Keratinocyte (primary cell): ENCODE measurements around the gene C2orf72. TPM values are rescaled to one million over a fixed set of nuclear protein-coding genes. Genes with fewer than 3 reads are reported as not detected.

ENCODE experiments used
- DNase-seq: peaks from one replicate; pipeline ENCODE4 v3.0.0-alpha.2; 2011; ENCODE audit warnings: low read depth, missing footprints, low spot score
- FAIRE-seq: peaks from 2 replicates; lab custom pipeline; 2011; peaks lifted over from hg19 to GRCh38; lab: Jason Lieb, UNC
- H2AFZ ChIP-seq: 2 replicates; pipeline ENCODE4 v1.6.0; 2012; ENCODE audit warnings: low read length, control low read depth, inconsistent platforms; ENCODE audit not compliant: control insufficient read depth
- H3K27ac ChIP-seq: 2 replicates; pipeline ENCODE4 v1.5.1; 2011; ENCODE audit warnings: low read length; ENCODE audit not compliant: control insufficient read depth, insufficient read depth
- H3K27me3 ChIP-seq: 3 replicates; pipeline ENCODE4 v1.6.0; 2011; ENCODE audit warnings: low read length; ENCODE audit not compliant: control insufficient read depth, insufficient read depth; ENCODE audit errors: extremely low read depth
- H3K36me3 ChIP-seq, 2 experiments: 2 replicates in 1 of 2; 3 replicates in 1 of 2; pipeline ENCODE4 v1.5.1; 2011; ENCODE audit warnings: low read length in 2 of 2, mild to moderate bottlenecking in 1 of 2; ENCODE audit not compliant: control insufficient read depth in 2 of 2, insufficient read depth in 2 of 2; ENCODE audit errors: extremely low read depth in 1 of 2
- H3K4me1 ChIP-seq: 3 replicates; pipeline ENCODE4 v1.5.1; 2011; ENCODE audit warnings: low read length; ENCODE audit not compliant: control insufficient read depth, insufficient read depth; ENCODE audit errors: extremely low read depth
- H3K4me2 ChIP-seq: 3 replicates; pipeline ENCODE4 v1.6.0; 2011; ENCODE audit warnings: low read depth, low read length; ENCODE audit not compliant: control insufficient read depth, insufficient read depth; ENCODE audit errors: extremely low read depth
- H3K4me3 ChIP-seq, 3 experiments: fragments of 200-600 bp in 1 of 3; sonication (generic) in 1 of 3; 2 replicates in 2 of 3; 3 replicates in 1 of 3; pipeline ENCODE4 v1.5.1; 2011 to 2016; ENCODE audit warnings: low read length in 3 of 3, mild to moderate bottlenecking in 3 of 3, control low read depth in 2 of 3, inconsistent platforms in 1 of 3, low read depth in 1 of 3, mixed read lengths in 1 of 3, mixed run types in 1 of 3, moderate library complexity in 1 of 3; ENCODE audit not compliant: control insufficient read depth in 2 of 3, insufficient read depth in 2 of 3; ENCODE audit errors: extremely low read depth in 1 of 3
- H3K79me2 ChIP-seq: 2 replicates; pipeline ENCODE4 v1.6.0; 2012; ENCODE audit warnings: low read length; ENCODE audit not compliant: control insufficient read depth, insufficient read depth
- H3K9ac ChIP-seq: 3 replicates; pipeline ENCODE4 v1.6.0; 2011; ENCODE audit warnings: low read length; ENCODE audit not compliant: control insufficient read depth, insufficient read depth; ENCODE audit errors: extremely low read depth
- H3K9me1 ChIP-seq: 3 replicates; pipeline ENCODE4 v1.6.0; 2011; ENCODE audit warnings: low read length; ENCODE audit not compliant: control insufficient read depth, insufficient read depth; ENCODE audit errors: extremely low read depth
- H3K9me3 ChIP-seq: 2 replicates; pipeline ENCODE4 v1.5.1; 2012; ENCODE audit warnings: low read depth, low read length; ENCODE audit not compliant: control insufficient read depth
- H4K20me1 ChIP-seq: 3 replicates; pipeline ENCODE4 v1.6.0; 2011; ENCODE audit warnings: low read length; ENCODE audit not compliant: control insufficient read depth, insufficient read depth; ENCODE audit errors: extremely low read depth
- EZH2 ChIP-seq: IDR thresholded peaks from one replicate; pipeline ENCODE4 v1.6.1; 2012; ENCODE audit warnings: inconsistent platforms, mild to moderate bottlenecking, low read length, moderate library complexity
- dilution Hi-C: fragments of 300-500 bp; cut with MboI; formaldehyde crosslinking; loops from one replicate; pipeline ENCODE4 v1.7.0; 2020; ENCODE audit warnings: low sequenced_read_pairs; ENCODE audit not compliant: extremely low pct_ligation_motif_present
- polyA plus RNA-seq, 5 experiments: library from polyadenylated mRNA; depleted of rRNA in 3 of 5; stranded (reverse) in 3 of 5; stranded (forward) in 1 of 5; unstranded in 1 of 5; fragments of >200 nt; gene quantifications; 1 replicate in 1 of 5; 2 replicates in 3 of 5; 3 replicates in 1 of 5; pipeline versions ENCODE4 v1.2.1 to v1.2.3, GENCODE V29; 2011 to 2012; ENCODE audit warnings: missing spikeins in 2 of 5, low read depth in 1 of 5, low replicate concordance in 1 of 5
- TF ChIP-seq, protein P1 (sequence below), 3 experiments: IDR thresholded peaks in 1 of 3; conservative IDR thresholded peaks in 1 of 3; optimal IDR thresholded peaks in 1 of 3; 2 replicates in 2 of 3; 3 replicates in 1 of 3; pipeline versions ENCODE3 to v1.5.1; 2011; ENCODE audit warnings: low read length in 3 of 3, mild to moderate bottlenecking in 3 of 3, moderate library complexity in 2 of 3, control low read depth in 1 of 3, inconsistent platforms in 1 of 3; ENCODE audit not compliant: insufficient read depth in 2 of 3; ENCODE audit errors: extremely low read depth in 1 of 3

The C2orf72 gene
- polyA plus RNA-seq, 1 donor (not counting 4 experiments of a cell fraction or from before 2014, with no cell fraction given) = not detected

DNA sequence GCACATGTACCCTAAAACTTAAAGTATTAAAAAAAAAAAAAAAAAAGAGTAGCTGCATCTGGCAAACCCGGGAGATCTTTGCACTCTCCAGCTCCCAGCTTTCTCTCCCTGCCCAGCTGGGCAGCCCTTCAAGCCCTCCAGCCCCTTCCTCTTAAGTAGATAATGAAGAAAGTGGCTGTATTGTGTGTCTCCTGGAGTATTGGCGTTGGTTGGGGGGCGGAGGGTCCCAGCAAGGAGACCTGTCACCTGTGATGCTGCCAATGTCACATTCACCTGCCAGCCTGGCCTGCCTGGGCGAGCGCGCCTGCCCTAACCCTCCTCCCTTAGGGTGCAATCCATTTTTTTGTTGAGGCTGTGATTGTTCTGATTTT, 2.0 kb downstream of the C2orf72 start:
- Histone ChIP-seq H3K9me1 (no peaks in the 10 kb centered on the region), H3K4me2 (no peak overlapping the region), H3K79me2 (no peaks in the 10 kb centered on the region), H3K4me1 (no peaks in the 10 kb centered on the region), H2AFZ (no peak overlapping the region), H3K27me3 (peaks cover 51% of the 10 kb centered on the region), H3K36me3 (no peaks in the 10 kb centered on the region), H3K9me3 (no peaks in the 10 kb centered on the region), H3K4me3 (no peak overlapping the region), H3K9ac (no peak overlapping the region), H4K20me1 (no peaks in the 10 kb centered on the region), H3K27ac (no peak overlapping the region)
- no peak for DNase-seq
- no peak for FAIRE-seq
- TF ChIP-seq, protein P1, sequence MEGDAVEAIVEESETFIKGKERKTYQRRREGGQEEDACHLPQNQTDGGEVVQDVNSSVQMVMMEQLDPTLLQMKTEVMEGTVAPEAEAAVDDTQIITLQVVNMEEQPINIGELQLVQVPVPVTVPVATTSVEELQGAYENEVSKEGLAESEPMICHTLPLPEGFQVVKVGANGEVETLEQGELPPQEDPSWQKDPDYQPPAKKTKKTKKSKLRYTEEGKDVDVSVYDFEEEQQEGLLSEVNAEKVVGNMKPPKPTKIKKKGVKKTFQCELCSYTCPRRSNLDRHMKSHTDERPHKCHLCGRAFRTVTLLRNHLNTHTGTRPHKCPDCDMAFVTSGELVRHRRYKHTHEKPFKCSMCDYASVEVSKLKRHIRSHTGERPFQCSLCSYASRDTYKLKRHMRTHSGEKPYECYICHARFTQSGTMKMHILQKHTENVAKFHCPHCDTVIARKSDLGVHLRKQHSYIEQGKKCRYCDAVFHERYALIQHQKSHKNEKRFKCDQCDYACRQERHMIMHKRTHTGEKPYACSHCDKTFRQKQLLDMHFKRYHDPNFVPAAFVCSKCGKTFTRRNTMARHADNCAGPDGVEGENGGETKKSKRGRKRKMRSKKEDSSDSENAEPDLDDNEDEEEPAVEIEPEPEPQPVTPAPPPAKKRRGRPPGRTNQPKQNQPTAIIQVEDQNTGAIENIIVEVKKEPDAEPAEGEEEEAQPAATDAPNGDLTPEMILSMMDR (optimal IDR thresholded peaks at IDR 0.05 in 1 of 3, IDR thresholded peaks at IDR 0.05 in 1 of 3, conservative IDR thresholded peaks at IDR 0.05 in 1 of 3; ENCODE audit: extremely low read depth in 1 of 3, insufficient read depth in 2 of 3, low read length in 3 of 3) = no peak
- no peak for TF ChIP-seq EZH2
- dilution Hi-C loops = no loop called here

DNA sequence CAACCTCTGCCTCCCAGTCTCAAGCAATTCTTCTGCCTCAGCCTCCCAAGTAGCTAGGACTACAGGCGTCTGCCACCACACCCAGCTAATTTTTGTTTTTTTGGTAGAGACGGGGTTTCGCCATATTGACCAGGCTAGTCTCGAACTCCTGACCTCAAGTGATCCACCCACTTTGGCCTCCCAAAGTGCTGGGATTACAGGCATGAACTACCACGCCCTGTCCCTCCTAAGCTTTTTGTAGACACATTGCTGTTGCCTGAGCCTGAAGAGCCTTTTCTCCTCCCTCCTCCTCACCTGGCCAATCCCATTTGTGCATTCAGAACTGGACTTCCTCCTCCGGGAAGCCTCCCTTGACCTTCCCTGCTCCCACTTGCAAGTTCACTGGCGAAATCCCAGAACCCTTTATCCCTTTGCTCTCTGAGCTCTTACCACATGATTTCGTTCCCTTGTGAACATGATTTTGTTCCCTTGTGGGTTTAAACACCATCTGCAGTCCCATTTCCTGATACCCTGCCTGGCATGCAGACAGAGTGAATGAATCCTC, 2.6 kb downstream of the C2orf72 start:
- Histone ChIP-seq H3K4me3 (no peak overlapping the region), H2AFZ (no peak overlapping the region), H3K9me1 (no peaks in the 10 kb centered on the region), H3K79me2 (no peaks in the 10 kb centered on the region), H3K36me3 (no peaks in the 10 kb centered on the region), H3K4me1 (no peaks in the 10 kb centered on the region), H3K9ac (no peak overlapping the region), H4K20me1 (no peaks in the 10 kb centered on the region), H3K4me2 (no peak overlapping the region), H3K27ac (no peak overlapping the region), H3K27me3 (peaks cover 47% of the 10 kb centered on the region), H3K9me3 (no peaks in the 10 kb centered on the region)
- TF ChIP-seq EZH2 = no peak
- TF ChIP-seq, protein P1 (optimal IDR thresholded peaks at IDR 0.05 in 1 of 3, IDR thresholded peaks at IDR 0.05 in 1 of 3, conservative IDR thresholded peaks at IDR 0.05 in 1 of 3; ENCODE audit: extremely low read depth in 1 of 3, insufficient read depth in 2 of 3, low read length in 3 of 3) = no peak
- dilution Hi-C loops = no loop called here
- no peak for FAIRE-seq
- no peak for DNase-seq
